HTR-8/SVneo (cell line): ENCODE measurements around the gene METTL3.

Source experiments
- DNase-seq: peaks from one replicate; pipeline ENCODE4 v3.0.0; 2011; ENCODE audit warnings: low spot score, mixed read lengths; ENCODE audit not compliant: insufficient read length
- FAIRE-seq: peaks from 2 replicates; lab custom pipeline; 2011; peaks lifted over from hg19 to GRCh38; lab: Jason Lieb, UNC

The METTL3 gene

GRCh38 chr14:21528381-21529348, 17.5 kb upstream of the METTL3 start:
- FAIRE-seq = no peak
- no peak for DNase-seq

DNA sequence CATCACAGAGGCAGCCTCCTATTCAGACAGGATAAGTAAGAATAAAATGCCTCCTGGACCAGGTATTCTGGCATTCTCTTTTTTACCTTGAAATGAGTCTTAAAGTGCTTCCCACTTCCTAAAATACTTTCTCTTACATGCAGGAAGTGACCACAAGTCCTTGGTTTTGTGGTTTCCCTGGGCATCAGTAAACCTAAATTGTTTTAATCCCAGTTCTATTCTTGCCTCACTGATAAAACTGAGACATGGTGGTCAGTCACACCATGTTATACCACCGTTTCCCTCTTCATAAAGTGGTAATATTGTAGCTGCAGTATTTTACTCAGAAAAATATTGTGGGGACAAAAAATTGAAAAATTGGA, 16.2 kb upstream of the METTL3 start:
- DNase-seq (no peak), FAIRE-seq (no peak)

GRCh38 chr14:21526672-21527317, 15.7 kb upstream of the METTL3 start:
- FAIRE-seq = no peak
- no peak for DNase-seq

DNA sequence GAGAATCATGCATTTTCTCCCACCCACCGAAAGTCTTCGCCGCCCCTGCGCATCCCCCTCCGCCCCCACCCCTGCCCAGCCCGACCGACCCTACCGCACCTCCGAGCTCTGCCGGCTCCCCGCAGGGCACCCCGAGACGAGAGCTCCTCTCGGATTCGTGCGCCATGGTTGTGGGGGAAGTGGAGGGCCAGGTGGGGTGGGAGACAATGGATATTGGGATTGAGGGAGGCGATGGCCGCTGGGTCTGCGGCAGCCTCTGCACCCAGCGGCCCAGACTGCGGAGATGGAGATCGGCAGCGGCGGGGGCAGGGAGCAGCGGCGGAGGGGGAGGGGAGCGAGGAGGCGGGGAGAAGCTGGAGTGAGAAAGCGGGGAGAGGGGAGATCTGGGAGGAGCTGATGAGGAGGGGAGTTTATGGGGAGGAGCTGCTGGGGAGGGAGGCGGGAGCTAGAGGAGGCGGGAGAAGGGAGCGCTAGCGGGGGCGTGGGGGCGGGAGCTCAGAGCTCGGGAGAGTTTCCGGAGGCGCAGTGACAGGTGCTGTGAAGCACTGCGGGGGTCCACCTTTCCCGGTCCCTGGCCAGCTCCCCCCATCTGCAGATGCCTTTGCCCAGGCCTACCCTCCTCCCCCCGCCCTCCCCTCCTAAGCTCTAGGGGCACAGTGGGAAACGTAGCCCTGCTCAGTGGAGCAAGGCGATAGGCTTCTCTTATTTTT, 15.0 kb upstream of the METTL3 start, which contains the start of gene SALL2:
Gene SALL2, minus strand, starts transcription at position 385 of the 710 bp plus-strand sequence. Its CDS starts 219 bp downstream, at position 166.
- DNase-seq = peak; percentile 60
- no peak for FAIRE-seq

- no peak for FAIRE-seq
Observed at GRCh38 chr14:21525571-21525961, 14.4 kb upstream of the METTL3 start.

GRCh38 chr14:21524575-21525490, 13.7 kb upstream of the METTL3 start:
- DNase-seq (no peak), FAIRE-seq (no peak)

More at GRCh38 chr14:21525571-21525961, 14.4 kb upstream of the METTL3 start:
- DNase-seq = no peak

DNA sequence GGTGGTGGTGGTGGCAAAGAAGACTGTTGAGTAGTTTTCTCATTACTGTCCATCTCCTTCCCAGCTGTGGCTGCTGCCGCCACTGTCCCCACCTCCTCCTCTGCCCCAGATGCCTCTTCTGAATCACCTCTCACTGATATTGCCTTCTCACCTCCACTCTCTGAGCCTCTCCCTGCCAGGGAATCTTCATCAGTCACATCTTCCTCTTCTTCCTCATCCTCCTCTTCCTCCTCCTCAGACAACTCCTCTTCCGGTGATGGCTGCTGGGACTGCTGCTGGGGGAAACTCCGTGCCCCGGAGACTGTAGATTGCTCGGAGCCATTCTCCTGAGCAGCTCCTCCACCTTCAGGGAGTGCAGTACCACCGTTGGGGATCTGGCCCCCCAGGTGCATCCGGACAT, 12.1 kb upstream of the METTL3 start:
- DNase-seq = no peak
- FAIRE-seq = no peak

GRCh38 chr14:21521501-21521900, 10.4 kb upstream of the METTL3 start:
- FAIRE-seq (no peak), DNase-seq (no peak)

DNA sequence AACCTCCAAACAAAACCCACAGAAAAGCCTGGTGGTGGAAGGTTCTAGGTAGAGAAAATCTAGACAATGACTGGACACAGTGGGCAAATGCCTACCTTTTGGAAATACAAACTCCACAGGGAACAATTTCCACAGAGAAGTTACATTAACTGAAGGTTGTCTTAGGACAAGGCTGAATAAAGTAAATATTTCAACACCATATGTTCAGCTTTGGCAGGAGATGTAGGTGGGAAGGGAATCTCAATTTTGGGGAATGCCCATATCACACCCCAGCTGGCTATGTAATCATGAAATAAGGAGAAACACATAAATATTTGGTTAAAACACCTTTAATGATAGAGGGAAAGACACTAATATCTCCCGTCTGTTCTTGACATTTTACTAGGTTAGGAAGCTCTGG, 9.6 kb upstream of the METTL3 start:
- DNase-seq (no peak), FAIRE-seq (no peak)

DNA sequence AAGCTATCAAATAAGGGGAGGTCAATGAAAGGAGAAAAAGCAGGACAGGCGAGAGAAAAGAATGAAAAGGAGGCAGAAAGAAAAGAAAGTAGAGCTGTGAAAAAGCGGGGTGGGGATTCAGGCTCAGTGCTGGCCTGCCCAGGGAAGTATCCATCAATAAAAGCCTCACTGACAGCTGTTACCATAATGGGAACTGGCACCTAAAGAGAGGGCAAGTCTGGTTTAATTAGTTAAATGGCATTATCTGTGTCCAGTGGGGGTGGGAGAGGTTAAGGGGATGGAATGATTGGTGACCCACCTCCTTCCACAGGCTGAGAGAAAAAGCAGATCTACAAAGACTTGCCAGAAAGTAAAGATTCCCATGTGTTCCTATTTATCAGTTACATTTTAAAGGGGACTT, 7.6 kb upstream of the METTL3 start:
- FAIRE-seq = no peak

DNA sequence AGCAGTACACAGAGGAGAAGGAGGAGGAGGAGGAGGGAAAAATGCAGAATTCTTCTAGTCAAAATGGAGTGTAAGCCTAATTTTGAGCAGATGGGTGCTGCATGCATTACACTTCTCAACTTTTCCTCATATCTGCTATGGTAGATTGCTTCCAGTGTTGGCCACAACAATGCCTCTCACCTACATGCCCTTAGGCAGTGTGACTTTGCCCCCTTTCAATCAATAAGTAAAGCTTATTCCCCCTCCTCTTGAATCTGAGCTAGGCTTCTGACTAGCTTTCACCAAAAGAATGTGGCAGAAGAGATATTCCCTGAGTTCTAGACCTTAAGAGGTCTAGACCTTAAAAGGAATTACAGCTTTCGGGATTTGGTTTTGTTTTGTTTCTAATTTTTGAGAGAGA, 3.2 kb upstream of the METTL3 start:
- DNase-seq (no peak), FAIRE-seq (no peak)

More for the DNA sequence above, 7.6 kb upstream of the METTL3 start:
- no peak for DNase-seq

DNA sequence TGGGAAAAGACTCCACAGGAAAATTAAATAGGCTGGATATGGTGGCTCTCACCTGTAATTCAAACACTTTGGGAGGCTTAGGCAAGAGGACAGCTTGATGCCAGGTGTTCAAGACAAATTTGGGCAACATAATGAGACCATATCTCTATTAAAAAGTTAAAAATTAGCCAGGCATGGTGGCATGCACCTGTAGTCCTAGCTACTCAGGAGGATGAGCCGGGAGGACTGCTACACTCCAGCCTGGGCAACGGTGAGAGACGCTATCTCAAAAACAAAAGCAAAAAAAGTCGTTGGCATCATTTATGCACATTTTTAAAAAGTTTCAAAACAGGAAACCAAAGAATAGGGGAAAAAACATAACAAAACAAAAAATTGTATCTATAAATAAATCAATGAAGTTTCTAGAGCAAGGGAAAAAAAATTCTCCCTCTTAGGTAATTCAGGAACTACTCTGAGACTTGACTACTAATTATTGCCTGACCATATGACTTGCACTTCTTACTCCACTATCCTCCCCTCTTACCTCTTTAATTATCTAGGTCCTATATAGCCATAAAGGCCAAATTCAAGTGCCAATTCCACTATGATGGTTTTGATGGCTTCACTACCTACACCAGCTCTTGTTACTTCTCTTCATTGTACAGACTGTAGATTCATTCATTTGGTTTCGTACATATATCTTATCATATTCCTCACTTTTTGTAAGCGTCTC, 1.6 kb downstream of the METTL3 start:
- no peak for FAIRE-seq
- no peak for DNase-seq

DNA sequence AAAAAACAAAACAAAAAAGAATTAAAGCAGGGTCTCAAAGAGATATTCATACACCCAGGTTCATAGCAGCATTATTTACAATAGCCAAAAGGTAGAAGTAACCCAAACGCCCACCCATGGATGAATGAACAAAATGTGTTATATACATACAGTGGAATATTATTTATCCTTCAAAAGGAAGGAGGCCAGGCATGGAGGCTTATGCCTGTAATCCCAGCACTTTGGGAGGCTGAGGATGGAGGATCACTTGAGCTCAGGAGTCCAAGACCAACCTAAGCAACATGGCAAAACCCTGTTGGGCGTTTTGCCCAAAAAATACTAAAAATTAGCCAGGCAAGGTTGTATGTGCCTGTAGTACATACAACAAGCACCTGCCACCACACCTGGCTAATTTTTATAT, 4.6 kb downstream of the METTL3 start:
- FAIRE-seq (no peak), DNase-seq (no peak)

DNA sequence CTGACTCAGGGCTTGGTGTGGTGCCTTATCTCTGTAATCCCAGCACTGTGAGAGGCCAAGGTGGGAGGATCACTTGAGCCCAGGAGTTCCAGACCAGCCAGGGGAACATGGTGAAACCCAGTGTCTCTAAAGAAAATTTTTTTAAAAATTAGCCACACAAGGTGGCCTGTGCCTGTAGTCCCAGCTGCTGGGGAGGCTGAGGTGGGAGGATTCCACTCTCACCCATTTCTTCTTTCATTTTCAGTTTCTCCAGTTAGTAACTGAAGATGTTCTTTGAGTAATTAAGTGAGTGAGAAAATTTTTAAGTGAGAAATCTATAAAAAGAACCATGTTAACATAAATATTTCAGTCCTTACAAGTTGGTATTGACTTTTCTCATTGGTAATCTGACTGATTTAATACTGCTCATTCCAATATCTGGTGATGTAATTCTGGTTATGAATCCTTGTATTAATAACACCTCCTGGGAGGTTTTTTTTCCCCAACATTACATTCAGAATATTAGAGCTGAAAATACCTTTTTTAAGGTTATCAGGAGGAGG, 6.1 kb downstream of the METTL3 start:
- no peak for FAIRE-seq
- DNase-seq = no peak

- FAIRE-seq (no peak), DNase-seq (no peak)
Observed at GRCh38 chr14:21503376-21503775, 7.8 kb downstream of the METTL3 start.

DNA sequence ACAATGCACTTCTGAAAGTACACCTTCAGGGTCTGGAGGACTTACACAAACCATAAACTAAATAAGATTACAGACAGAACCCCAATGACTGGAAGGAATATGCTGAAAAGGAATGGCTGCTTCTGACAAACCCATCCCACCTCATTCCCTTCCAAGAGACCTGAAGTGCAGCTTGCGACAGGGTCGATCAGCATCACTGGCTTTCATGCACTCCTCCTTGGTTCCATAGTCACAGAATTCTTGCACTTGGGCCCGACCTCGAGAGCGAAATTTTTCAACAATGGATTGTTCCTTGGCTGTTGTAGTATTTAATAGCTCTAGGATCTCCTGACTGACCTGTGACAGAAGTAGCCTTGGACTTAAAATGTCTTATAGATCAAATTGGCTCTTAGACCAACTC, 9.6 kb downstream of the METTL3 start:
- FAIRE-seq (no peak), DNase-seq (no peak)

DNA sequence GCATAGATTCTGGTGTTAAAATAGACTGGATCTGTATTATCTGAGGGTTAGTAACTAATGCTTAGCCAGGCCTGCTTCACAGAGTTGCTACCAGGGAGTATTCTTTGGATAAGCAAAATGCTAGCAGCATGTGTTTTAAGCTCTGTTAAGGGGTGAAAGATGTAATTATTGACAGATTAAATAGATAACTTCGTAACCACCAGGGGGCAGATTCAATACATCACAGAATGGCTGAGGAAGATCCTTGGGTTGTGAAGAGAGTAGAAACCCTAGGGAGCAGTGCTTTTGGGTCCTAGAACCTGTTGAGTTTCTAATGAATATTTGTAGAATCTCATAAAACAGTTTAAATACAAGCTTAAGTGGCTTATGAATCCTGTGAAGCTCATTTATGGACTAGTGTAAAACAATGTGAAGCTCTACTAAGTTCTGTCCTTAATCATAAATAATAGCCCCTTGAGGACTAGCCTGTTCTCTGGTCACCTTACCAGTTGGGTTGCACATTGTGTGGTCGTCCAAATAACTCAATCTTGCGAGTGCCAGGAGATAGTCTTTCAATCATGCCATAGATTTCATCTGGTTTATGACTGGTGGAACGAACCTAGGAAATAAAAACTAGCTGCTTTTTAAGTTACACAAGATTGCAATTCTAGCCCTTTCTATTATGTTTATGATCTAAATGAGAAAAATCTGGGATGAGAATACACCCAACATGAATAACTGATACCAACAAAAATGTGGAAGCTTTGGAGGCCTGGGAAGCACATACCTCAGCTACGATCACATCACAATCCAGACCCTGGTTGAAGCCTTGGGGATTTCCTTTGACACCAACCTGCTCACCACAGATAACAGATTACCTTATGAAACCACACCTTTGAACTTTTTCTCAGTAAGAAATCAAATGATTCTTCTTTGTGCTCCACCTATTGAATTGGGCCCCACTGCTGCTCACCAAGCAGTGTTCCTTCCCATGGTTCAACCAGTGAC, 12.3 kb downstream of the METTL3 start:
- FAIRE-seq (no peak), DNase-seq (peak; percentile 32)

DNA sequence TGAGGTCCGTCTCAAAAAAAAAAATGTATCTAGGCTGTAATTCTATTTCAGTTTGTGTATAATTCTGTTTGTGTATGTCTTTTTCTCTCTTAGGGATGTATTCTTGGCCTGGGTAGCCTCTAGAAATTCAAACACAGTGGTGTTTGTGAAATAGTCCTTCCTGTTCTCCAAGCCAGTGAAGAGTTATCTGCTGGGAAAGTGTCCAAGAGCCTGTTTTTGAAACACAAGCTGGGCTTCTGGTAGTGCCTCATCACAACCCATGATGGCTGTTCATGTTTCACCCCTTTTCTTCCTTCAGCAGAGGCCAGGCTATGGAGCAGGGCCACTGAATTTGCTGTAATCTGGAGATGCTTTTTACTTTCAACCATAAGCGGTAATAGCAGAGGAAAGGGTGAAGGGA, 14.7 kb downstream of the METTL3 start:
- no peak for FAIRE-seq

More for the DNA sequence above, 14.7 kb downstream of the METTL3 start:
- no peak for DNase-seq
